HG03066 (cell line): ENCODE results near the gene MYO9B.
"Not testable (repeated sequence)": the region's sequence is repeated elsewhere in the genome, so short reads cannot be mapped to it uniquely, and the experiment has no call there.

ENCODE experiments used
- ATAC-seq: cut with Tn5 transposase; IDR thresholded peaks from one replicate; pipeline ENCODE4 v1.9.1; 2021; ENCODE audit warnings: low read depth; ENCODE audit not compliant: unreplicated experiment

MYO9B gene

GRCh38 chr19:17136021-17136420 is 60.4 kb downstream of the MYO9B start:
- no peak for ATAC-seq

DNA sequence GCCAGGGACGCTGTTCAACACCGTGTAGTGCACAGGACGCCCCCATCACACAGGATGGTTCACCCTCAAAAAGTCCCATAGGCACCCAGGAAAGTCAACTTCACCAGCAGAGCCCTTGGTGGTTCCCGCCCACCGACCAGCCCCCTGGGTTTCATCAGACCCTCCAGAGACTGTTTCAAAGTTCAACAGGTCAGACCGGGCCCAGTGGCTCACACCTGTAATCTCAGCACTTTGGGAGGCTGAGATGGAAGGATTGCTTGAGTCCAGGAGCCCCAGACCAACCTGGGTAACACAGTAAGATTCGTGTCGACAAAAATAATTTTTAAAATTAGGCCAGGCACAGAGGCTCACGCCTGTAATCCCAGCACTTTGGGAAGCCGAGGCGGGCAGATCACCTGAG is 61.0 kb downstream of the MYO9B start:
- no peak for ATAC-seq

DNA sequence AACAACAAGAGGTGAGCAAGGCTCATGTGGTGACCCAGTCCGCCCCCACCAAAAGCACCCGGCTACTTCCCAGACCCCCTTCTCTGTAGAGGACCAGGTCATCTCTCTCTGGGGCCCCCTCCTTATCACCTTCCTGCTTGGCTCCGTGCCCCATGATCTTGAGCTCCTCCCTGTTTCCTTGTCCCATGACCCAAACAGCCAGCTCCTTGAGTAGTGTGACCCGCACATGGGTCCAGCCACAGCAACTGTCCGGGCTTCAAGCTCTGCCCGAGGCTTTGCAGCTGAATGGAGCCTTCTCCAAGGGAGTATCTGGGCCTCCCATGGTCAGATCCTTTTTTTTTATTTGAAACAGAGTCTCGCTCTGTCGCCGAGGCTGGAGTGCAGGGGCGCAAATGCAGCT is 61.8 kb downstream of the MYO9B start:
- no peak for ATAC-seq

GRCh38 chr19:17138052-17138846 is 62.7 kb downstream of the MYO9B start:
- not testable (repeated sequence) for ATAC-seq

- ATAC-seq, result no peak
Measured at GRCh38 chr19:17138937-17139598, 63.5 kb downstream of the MYO9B start.

DNA sequence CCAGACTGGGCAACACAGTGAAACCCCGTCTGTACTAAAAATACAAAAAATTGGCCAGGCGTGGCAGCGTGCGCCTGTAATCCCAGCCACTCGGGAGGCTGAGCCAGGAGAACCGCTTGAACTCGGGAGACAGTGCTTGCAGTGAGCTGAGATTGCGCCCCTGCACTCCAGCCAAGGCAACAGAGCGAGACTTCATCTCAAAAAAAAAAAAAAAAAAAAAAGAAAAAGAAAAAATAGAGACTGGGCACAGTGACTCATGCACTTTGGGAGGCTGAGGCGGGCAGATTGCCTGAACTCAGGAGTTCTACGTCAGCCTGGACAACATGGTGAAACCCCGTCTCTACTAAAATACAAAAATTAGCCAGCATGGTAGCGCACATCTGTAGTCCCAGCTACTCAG is 69.2 kb downstream of the MYO9B start:
- not testable (repeated sequence) for ATAC-seq

GRCh38 chr19:17145546-17146497 is 70.2 kb downstream of the MYO9B start:
- ATAC-seq, result no peak

DNA sequence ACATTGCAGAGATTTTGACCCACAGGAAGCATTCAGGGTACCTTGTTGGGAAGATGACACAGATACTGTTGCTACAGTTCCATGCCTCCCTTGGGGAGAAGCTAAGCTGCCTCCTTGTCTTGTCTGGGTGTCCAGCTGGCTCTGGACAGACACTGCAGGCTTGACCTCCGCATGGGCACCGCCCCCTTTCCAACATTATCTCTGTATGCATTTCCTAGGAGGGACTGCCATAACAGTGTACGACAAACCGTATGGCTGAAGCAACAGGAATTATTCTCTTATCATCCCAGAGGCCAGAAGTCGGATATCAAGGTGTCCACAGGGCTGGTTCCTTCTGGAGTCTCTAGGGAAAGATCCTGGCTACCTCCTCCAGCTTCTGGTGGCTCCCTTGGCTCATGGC is 72.6 kb downstream of the MYO9B start:
- ATAC-seq, result no peak

GRCh38 chr19:17149393-17150135 is 74.0 kb downstream of the MYO9B start:
- ATAC-seq, result no peak

- no peak for ATAC-seq
Measured at GRCh38 chr19:17153996-17154395, 78.4 kb downstream of the MYO9B start.

- ATAC-seq, result no peak
Measured at GRCh38 chr19:17155251-17155650, 79.7 kb downstream of the MYO9B start.

DNA sequence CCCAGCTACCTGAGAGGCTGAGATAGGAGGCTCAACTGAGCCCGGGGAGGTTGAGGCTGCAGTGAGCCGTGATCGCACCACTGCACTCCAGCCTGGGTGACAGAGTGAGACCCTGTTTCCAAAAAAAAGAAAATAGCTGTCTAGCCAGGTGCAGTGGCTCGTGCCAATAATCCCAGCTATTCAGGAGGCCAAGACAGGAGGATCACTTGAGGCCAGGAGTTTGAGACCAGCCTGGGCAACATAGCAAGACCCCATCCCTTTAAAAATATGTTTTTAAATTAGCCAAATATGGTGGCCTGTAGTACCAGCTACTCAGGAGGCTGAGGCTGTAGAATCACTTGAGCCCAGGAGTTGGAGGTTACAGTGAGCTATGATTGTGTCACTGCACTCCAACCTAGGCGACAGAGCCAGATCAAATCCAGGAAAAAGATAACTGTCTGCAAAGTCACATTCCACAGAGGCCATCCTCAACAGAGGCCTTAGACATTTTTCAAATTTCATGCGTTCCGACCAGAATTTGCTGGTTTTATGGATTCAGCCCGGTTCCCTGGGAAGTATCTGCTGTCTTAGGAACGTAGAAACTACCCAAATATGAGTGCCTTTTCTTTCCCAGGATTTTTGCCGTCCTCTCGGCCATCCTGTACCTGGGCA is 80.8 kb downstream of the MYO9B start:
- no peak for ATAC-seq

DNA sequence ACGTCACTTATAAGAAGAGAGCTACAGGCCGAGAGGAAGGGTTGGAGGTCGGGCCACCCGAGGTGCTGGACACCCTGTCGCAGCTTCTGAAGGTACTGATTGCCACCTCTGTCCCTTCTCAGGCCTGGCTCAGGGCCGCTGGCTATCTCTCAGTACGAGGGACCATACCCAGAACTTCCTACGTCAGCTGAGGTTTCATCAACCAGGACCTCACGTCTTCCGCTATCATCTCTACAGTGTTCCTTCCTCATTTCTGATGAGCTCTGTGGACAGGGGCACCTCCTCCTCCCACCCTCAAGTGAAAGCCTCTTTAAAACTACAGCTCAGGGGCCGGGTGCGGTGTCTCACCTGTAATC is 81.3 kb downstream of the MYO9B start:
- ATAC-seq, result no peak

GRCh38 chr19:17158584-17158983 is 83.0 kb downstream of the MYO9B start:
- ATAC-seq, result no peak

DNA sequence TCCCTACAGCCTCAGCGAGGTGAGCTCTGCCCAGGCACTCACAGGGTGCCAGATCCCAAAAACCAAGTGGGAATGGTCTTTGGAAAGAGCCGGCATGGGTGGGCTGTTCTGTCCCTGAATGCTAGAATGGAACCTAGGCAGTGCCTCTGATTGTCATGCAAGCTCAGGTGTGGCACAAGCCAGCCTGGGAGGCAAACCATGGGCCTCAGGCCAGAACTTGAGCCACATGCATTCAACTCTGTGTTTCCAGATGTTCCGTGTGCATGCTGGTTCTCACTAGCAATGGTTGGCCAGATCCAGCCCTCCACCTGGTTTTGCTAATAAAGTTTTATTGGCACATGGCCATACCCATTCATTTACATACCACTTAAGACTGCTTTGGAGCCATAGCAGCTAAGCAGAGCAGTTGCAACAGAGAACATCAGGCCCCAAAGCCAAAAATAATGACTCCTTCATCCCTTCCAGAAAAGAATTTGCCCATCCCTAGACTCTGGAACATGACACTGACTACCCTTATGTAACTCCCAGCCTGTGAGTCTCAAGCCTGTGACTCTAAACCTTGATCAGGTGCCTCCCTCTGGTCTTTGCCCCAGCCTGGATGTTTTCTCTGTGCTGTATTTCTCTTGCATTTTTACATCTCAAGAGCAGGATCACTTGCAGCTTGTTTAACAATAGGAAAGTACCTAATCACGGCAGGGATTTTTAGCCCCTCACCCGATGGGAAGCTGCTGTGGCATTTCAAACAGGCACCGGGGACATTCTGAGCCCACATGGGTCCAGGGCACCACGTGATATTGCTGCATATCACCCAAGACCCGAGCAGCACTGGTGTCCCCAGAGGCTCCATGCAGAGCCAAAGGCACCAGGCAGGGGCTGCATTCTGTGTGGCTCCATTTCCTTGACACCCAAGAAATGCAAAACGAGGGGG is 84.2 kb downstream of the MYO9B start:
- no peak for ATAC-seq

DNA sequence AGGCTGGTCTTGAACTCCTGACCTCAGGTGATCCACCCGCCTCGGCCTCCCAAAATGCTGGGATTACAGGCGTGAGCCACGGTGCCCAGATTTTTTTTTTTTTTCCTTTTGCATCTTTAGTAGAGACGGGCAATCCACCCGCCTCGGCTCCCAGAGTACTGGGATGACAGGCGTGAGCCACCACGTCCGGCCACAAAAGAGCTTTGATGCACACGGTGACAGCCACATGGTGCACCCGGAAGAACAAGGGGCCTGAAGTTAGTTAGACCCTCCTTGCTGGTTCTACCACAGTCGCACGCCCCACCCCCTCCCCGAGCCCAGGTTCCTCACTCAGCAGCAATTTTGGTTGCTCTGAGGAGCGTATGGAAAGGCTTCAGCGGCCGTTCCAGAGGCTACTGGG is 85.3 kb downstream of the MYO9B start:
- ATAC-seq, result no peak

- not testable (repeated sequence) for ATAC-seq
Measured at GRCh38 chr19:17162131-17162530, 86.6 kb downstream of the MYO9B start.

- ATAC-seq, result no peak
Measured at GRCh38 chr19:17162580-17162979, 87.0 kb downstream of the MYO9B start.

GRCh38 chr19:17163652-17164051 is 88.1 kb downstream of the MYO9B start:
- no peak for ATAC-seq
